Lung microvascular endothelial cell (primary cell): ENCODE data around the gene ACYP1. TPM values are rescaled to one million over a fixed set of nuclear protein-coding genes. Genes with fewer than 3 reads are reported as not detected.

ENCODE experiments used
- DNase-seq, 2 donors: peaks; one replicate each; pipeline versions ENCODE4 v3.0.0 to v3.0.0-alpha.2; 2010; ENCODE audit warnings: low read depth in 2 of 2
- total RNA-seq: library from RNA; depleted of rRNA; stranded (reverse); fragments of >200 nt; gene quantifications from 2 replicates; pipeline ENCODE4 v1.2.1, GENCODE V29; 2014

The ACYP1 gene
- total RNA-seq, 1 donor from 2014 or later: 5.6 TPM

- no peak for DNase-seq
These were observed 22.9 kb downstream of the ACYP1 start for GRCh38 chr14:75040959-75041358.

GRCh38 chr14:75040507-75040906 is 23.3 kb downstream of the ACYP1 start:
- no peak for DNase-seq

GRCh38 chr14:75032939-75033338 is 30.9 kb downstream of the ACYP1 start:
- DNase-seq: no peak

GRCh38 chr14:75030147-75030546 is 33.7 kb downstream of the ACYP1 start:
- no peak for DNase-seq

GRCh38 chr14:75025876-75026275 is 37.9 kb downstream of the ACYP1 start:
- no peak for DNase-seq

GRCh38 chr14:75025082-75025481 is 38.7 kb downstream of the ACYP1 start:
- peak; percentile 28 to 94 for DNase-seq

- DNase-seq: peak in 1 of 2 donors; percentile 72
These were observed 40.7 kb downstream of the ACYP1 start for GRCh38 chr14:75023108-75023507.

- DNase-seq: peak; percentile 29 to 33
These were observed 41.2 kb downstream of the ACYP1 start for GRCh38 chr14:75022655-75023054.

GRCh38 chr14:75018694-75019093 is 45.1 kb downstream of the ACYP1 start:
- no peak for DNase-seq

- no peak for DNase-seq
These were observed 47.0 kb downstream of the ACYP1 start for GRCh38 chr14:75016815-75017214.

GRCh38 chr14:75015496-75015895 is 48.3 kb downstream of the ACYP1 start:
- DNase-seq: no peak

GRCh38 chr14:75013290-75013689 is 50.5 kb downstream of the ACYP1 start:
- no peak for DNase-seq

GRCh38 chr14:75011356-75011994 is 52.3 kb downstream of the ACYP1 start:
- peak in 1 of 2 donors; percentile 82 for DNase-seq

- no peak for DNase-seq
These were observed 53.2 kb downstream of the ACYP1 start for GRCh38 chr14:75010472-75011093.

GRCh38 chr14:75009176-75009575 is 54.6 kb downstream of the ACYP1 start:
- DNase-seq: no peak

GRCh38 chr14:75005357-75005756 is 58.5 kb downstream of the ACYP1 start:
- DNase-seq: no peak

- DNase-seq: peak; percentile 39 to 42
These were observed 60.4 kb downstream of the ACYP1 start for GRCh38 chr14:75003250-75004027.

Other genes starting within 250 kb of the ACYP1 start
- gene PROX2, start 187.9 kb downstream of the ACYP1 start, total RNA-seq: not detected in 2 replicates
- gene DLST, start 182.1 kb downstream of the ACYP1 start, total RNA-seq: 35.3 and 35.7 TPM in 2 replicates
- gene RPS6KL1, start 140.8 kb downstream of the ACYP1 start, total RNA-seq: 4.4 and 6.2 TPM in 2 replicates
- gene PGF, start 108.4 kb downstream of the ACYP1 start, total RNA-seq: 20.2 and 92.0 TPM in 2 replicates
- gene EIF2B2, start 61.1 kb downstream of the ACYP1 start, total RNA-seq: 33.1 and 37.3 TPM in 2 replicates
- 7.0 and 19.6 TPM in 2 replicates for gene MLH3, start 12.6 kb downstream of the ACYP1 start, total RNA-seq
- 0.40 and 0.44 TPM in 2 replicates for gene ZC2HC1C, start 5.6 kb upstream of the ACYP1 start, total RNA-seq
- 18.1 and 32.7 TPM in 2 replicates for gene NEK9, start 63.0 kb upstream of the ACYP1 start, total RNA-seq
- 170 and 192 TPM in 2 replicates for gene TMED10, start 112.6 kb upstream of the ACYP1 start, total RNA-seq
- gene FOS, start 214.8 kb upstream of the ACYP1 start, total RNA-seq: 7.8 and 278 TPM in 2 replicates